Esophagus squamous epithelium (tissue), 4 donors: ENCODE results near the gene VPS26C.

ENCODE experiments used
- POLR2A ChIP-seq, 4 donors: fragments of 450-650 bp; IDR thresholded peaks; one replicate each; pipeline ENCODE4 v1.6.1; 2017; ENCODE audit warnings: antibody characterized with exemption in 4 of 4, mild to moderate bottlenecking in 4 of 4, moderate library complexity in 3 of 4
- TF ChIP-seq, protein P1 (sequence below), 6 experiments: fragments of 450-650 bp in 4 of 6; fragments of 200-600 bp in 2 of 6; sonication (generic) in 2 of 6; IDR thresholded peaks; one replicate each; pipeline ENCODE4 v1.5.1; 2016 to 2019; ENCODE audit warnings: antibody characterized with exemption in 6 of 6, mild to moderate bottlenecking in 4 of 6, moderate library complexity in 4 of 6

DNA sequence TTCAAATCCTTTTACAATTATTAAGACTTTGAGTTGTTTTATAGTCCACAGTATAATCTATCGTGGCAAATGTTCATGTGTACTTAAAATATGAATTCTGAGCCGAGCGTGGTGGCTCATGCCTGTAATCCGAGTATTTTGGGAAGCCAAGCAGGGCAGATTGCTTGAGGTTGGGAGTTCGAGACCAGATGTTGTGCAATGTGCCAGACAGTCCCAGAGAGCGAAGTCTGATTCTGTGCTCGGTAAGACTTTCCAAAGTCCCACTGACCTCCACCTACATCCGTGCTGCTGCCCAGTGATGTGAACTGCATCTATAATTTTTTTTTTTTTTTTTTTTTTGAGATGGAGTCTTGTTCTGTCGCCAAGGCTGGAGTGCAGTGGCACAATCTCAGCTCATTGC is 52.2 kb downstream of the VPS26C start:
- no peak for TF ChIP-seq POLR2A (IDR thresholded peaks at IDR 0.05)
- TF ChIP-seq, protein P1, sequence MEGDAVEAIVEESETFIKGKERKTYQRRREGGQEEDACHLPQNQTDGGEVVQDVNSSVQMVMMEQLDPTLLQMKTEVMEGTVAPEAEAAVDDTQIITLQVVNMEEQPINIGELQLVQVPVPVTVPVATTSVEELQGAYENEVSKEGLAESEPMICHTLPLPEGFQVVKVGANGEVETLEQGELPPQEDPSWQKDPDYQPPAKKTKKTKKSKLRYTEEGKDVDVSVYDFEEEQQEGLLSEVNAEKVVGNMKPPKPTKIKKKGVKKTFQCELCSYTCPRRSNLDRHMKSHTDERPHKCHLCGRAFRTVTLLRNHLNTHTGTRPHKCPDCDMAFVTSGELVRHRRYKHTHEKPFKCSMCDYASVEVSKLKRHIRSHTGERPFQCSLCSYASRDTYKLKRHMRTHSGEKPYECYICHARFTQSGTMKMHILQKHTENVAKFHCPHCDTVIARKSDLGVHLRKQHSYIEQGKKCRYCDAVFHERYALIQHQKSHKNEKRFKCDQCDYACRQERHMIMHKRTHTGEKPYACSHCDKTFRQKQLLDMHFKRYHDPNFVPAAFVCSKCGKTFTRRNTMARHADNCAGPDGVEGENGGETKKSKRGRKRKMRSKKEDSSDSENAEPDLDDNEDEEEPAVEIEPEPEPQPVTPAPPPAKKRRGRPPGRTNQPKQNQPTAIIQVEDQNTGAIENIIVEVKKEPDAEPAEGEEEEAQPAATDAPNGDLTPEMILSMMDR (IDR thresholded peaks at IDR 0.05) = no peak
